Measurements from ENCODE around the gene MAP3K3.
A peak's percentile ranks its signal among the peaks of the same experiment; 100 is the strongest.

Gene MAP3K3

GRCh38 chr17:63622574-63623390 is 565 bp downstream of the MAP3K3 start:
- peak; percentile 54 for DNase-seq

DNA sequence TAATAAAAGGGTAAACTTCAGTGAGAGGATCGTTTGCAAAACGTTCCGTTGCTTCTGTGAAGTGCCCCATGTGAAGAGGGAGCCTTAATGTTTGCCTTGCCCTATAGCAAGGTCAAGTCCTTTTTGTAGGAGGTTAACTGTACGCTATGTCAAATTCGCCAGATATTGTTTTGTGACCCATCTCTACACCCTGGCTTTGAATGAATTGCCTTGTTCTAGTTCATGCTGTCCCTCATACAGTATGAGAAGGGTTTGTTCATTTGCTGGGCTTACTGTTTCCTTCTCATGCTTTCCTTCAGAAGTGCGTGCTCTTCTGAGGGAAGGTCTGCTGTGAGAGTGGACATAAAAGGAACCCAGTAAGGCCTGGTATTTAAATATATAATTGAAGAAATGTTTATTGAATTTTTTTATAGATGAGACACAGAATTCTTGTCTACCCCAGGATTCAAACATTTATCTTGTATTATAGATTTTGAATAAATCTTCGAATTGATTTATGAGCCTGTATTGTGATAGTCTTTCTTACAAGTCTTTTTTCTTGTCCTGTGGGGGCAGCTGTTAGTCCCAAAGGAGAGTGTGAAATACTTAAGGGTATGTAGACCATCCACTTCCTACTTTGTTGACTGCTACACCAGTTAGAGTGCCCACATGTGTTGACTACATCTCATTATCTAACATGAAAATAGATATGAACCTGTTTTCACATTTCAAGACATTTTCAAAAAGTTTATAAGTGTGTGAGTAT is 1.7 kb downstream of the MAP3K3 start:
- DNase-seq, result no peak

DNA sequence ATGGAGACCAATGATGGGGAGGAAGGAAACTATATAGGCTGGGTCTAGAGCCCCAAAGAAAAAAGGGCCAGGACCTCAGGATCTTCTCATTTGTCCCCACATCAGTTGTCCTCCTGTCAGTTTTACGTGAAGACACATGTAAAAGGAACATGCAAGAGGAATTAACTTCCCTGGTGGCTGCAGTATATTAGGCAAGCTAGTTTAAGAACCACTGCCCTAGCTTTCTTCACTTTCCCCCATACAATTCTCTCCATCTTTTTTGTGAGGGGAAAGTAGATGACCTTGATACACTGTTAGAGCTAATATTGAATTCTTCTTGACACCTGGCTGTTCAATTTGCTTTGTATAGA is 2.3 kb downstream of the MAP3K3 start:
- DNase-seq, result no peak

DNA sequence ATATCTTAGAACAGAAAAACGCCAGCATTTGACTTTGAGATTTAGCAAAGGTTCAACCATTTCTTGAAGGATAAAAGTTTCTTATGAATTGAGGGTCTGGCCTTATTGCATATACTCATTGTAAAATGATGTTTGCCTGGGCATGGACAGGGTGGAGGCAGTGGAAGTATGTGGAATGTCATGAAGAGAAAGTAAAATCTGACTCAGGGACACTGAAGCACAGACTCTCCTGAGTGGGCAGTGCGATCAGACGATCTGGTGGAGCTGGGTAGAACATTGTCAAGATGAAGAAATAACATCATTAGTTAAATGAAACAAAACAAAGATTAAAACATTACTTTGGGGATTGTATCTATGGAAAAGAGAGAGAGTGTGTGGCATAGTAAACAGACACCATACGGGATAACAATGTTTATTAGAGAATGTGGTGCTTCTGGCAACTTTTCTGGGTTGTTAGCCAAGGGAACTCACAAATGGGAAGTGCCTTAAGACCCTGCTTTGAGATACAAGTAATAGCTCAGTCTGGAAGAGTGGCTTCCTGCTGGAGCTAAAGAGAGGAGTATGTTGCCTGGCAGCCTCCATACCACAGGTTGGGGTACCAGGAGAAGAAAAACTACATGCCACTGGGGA is 4.4 kb downstream of the MAP3K3 start:
- no peak for DNase-seq

GRCh38 chr17:63629627-63630026 is 7.4 kb downstream of the MAP3K3 start:
- DNase-seq, result no peak

- no peak for DNase-seq
These were observed 8.8 kb downstream of the MAP3K3 start for GRCh38 chr17:63631062-63631461.

DNA sequence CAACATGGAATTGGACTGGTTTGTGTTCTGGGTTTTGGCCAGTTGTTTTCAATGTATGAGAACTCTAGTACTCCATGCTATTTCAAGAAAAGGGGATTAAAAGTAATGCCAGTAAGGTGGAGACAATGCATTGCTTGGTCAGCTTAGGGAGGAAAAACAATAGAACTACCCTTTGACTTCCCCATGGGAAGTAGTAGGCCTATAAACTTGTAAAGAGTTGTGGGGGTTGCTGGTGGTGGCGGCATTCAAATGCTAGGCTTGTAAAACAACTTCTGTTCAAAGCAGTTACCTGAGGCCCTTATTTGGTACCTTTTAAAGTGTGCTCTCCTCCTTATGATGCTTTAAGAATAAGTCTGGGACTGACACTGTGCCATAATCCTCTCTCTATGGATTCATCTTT is 9.4 kb downstream of the MAP3K3 start:
- no peak for DNase-seq

DNA sequence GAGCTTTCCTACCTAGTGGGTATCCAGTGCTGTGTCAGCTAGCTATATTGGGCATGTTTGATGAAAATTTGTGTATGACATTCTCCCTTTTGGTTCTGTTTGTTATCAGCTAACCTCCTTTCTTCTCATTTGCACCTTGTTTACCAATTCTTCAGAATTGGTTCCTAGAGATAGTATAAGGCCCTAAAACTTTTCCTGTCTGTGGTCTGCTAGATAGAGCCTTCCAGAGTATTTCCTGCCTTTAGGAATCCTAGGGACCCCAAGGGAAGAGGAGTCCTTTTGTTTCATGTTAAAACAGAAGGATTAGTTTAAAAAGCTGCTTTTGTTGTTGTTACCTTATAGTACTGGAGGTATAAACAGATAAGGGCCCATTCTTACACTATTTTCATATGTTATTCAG is 11.5 kb downstream of the MAP3K3 start:
- DNase-seq, result no peak

GRCh38 chr17:63634163-63634562 is 11.9 kb downstream of the MAP3K3 start:
- no peak for DNase-seq

- DNase-seq, result no peak
These were observed 12.6 kb downstream of the MAP3K3 start for GRCh38 chr17:63634816-63635215.

- DNase-seq, result no peak
These were observed 13.1 kb downstream of the MAP3K3 start for GRCh38 chr17:63635290-63635689.

GRCh38 chr17:63635787-63636186 is 13.6 kb downstream of the MAP3K3 start:
- no peak for DNase-seq

DNA sequence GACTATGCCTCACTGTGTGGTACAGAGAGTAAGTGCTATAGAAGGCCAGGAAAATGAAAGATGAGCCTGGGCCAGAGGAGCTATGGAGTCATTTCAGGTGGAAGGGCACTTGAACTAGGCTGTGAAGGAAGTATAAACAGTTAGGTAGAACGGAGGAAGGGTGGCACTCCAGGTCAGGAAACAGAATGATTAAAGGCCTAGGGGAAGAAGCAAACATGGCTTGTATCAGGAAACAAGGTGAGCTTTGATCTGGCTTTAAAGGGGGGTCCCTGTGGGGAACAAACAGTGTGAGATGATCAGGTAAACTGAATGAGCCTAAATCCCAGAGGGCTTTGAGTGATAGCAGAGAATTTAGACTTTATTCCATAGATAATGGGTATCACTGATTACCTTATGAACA is 16.9 kb downstream of the MAP3K3 start:
- no peak for DNase-seq

GRCh38 chr17:63640038-63640437 is 17.8 kb downstream of the MAP3K3 start:
- no peak for DNase-seq

DNA sequence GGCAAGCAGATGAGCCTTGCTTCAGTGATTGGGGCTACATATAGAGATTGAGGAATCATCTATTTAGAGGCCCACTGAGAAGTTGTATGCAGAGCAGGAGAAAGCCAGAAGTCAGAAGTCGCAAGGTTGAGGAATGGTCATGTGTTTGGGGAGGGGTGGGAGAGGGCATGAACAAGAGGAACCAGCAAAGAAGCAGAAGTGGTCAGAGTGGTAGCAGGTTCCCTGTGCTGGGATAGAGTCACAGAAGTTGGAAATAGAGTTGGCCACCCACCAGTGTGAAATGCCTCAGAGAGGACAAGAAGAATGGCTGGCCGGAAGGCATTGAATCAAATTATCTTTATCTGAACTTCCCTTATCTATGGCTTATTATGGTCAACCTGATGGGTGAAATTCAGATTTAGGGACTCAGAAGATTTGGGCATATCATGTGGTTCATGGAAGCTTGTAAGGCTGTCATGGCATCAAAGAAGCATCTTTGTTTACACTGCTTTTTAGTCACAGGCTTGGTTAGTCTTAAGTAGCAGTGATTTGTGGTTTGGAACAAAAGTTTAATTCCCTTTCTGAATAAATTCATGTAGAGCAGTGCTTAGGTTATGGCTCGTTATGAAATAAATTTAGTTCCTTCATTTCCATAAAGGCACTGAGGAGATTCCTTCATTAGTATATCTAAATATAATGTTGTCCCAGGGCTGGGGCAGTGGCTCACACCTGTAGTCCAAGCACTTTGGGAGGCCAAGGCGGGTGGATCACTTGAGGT is 19.7 kb downstream of the MAP3K3 start:
- no peak for DNase-seq

GRCh38 chr17:63644846-63645245 is 22.6 kb downstream of the MAP3K3 start:
- DNase-seq, result no peak

DNA sequence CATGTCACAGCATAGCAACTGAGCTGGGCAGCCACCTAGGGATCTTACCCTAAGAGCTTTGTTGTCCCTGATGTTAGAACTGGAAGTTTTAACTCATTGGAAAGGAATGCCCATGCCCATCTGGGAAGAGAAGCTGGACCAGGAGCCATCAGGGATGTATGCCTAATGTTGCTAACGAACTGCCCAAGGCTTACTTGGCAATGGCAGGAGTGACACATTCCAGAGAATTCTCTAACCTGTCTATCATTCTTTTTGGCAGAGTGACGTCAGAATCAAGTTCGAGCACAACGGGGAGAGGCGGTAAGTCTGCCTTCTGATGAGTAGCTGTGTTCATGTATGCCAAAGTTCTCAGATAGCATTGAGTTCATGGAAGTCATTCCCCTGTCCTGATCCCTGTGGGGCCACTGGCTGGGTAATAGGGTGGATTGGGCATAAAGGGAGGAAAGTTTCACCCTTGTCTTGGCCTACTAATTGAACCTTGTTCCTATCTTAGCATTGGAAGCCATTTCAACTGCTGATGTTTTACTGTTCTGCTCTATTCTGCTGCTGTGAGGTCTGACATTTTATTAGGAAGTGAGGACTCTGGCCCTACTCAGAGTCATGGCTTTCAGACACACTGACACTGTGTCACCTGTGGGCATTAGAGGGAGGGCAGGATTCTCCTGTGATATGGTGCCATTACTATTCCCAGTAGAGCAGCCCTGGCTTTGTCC is 23.7 kb downstream of the MAP3K3 start:
- DNase-seq, result no peak

- DNase-seq, result no peak
These were observed 24.2 kb downstream of the MAP3K3 start for GRCh38 chr17:63646488-63646806.

GRCh38 chr17:63647065-63647725 is 25.0 kb downstream of the MAP3K3 start:
- no peak for DNase-seq

DNA sequence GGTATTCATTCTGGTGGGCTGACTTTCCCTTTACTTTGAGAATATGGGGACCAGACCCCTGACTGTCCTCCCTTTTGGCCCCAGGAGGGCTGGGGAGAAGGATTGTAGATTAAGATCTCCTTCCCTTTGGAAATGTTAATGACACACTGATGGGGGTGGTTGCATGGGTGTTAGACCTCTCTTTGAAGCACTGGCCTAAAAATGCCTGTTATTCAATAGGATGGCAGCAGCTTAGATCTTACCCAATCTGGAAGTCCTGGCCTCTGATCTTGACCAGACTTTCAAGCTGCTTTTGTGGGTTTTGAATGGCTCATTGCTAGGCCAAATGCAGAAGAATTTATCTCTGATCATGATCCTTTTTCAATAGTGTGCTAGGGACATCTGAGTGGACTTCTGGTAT is 25.7 kb downstream of the MAP3K3 start:
- DNase-seq, result no peak

GRCh38 chr17:63649813-63650212 is 27.6 kb downstream of the MAP3K3 start:
- no peak for DNase-seq

- no peak for DNase-seq
These were observed 29.9 kb downstream of the MAP3K3 start for GRCh38 chr17:63652106-63652505.

Data from activated gamma-delta T cell (primary cell).